Uterus (tissue), 4 donors: ENCODE data around the gene PDIK1L. TPM values are rescaled to one million over a fixed set of nuclear protein-coding genes. Genes with fewer than 3 reads are reported as not detected.

Source experiments
- DNase-seq, 2 donors: peaks; one replicate each; pipeline ENCODE4 v3.0.0-alpha.2; 2019 to 2020
- H3K27ac ChIP-seq, 2 donors: fragments of 200-600 bp; sonication (generic); 1 replicate in 1 of 2; 2 replicates in 1 of 2; pipeline ENCODE4 v1.5.1; 2016 to 2018
- H3K27me3 ChIP-seq, 2 donors: fragments of 200-600 bp; sonication (generic); one replicate each; pipeline ENCODE4 v1.5.1; 2018 to 2019; ENCODE audit warnings: control low read depth in 1 of 2
- H3K36me3 ChIP-seq, 2 donors: fragments of 200-600 bp; sonication (generic); one replicate each; pipeline ENCODE4 v1.5.1; 2019; ENCODE audit warnings: control low read depth in 1 of 2
- H3K4me1 ChIP-seq, 2 donors: fragments of 200-600 bp; sonication (generic); one replicate each; pipeline ENCODE4 v1.5.1; 2018 to 2019; ENCODE audit warnings: control low read depth in 1 of 2
- H3K4me3 ChIP-seq, 2 donors: fragments of 200-600 bp; sonication (generic); 1 replicate in 1 of 2; 2 replicates in 1 of 2; pipeline ENCODE4 v1.5.1; 2018 to 2019; ENCODE audit warnings: mild to moderate bottlenecking in 1 of 2
- H3K9me3 ChIP-seq, 2 donors: fragments of 200-600 bp; sonication (generic); one replicate each; pipeline ENCODE4 v1.5.1; 2019; ENCODE audit warnings: control low read depth in 1 of 2
- POLR2A ChIP-seq, 2 donors: fragments of 450-650 bp; IDR thresholded peaks; one replicate each; pipeline ENCODE4 v1.6.1; 2016; ENCODE audit warnings: antibody characterized with exemption in 2 of 2, mild to moderate bottlenecking in 1 of 2, moderate library complexity in 1 of 2
- intact Hi-C: fragments of 100-400 bp; cut with DNase I; formaldehyde crosslinking; loops from one replicate; pipeline ENCODE4 v1.15.1; 2023; ENCODE audit warnings: low total_unique reads
- total RNA-seq, 4 donors: library from RNA; depleted of rRNA in 3 of 4; stranded (reverse); fragments of >200 nt in 3 of 4; gene quantifications; one replicate each; pipeline versions ENCODE4 v1.1.0 to v1.2.4, GENCODE V29; 2014 to 2023
- TF ChIP-seq, protein P1 (sequence below), 4 experiments: fragments of 200-600 bp in 2 of 4; fragments of 450-650 bp in 2 of 4; sonication (generic) in 2 of 4; IDR thresholded peaks; one replicate each; pipeline ENCODE4 v1.5.1; 2016 to 2019; ENCODE audit warnings: antibody characterized with exemption in 4 of 4, mild to moderate bottlenecking in 2 of 4, moderate library complexity in 1 of 4
- donor health status: DM: yes; HTN: yes; CAD: no.

PDIK1L gene
- total RNA-seq, 4 donors from 2014 or later: 13.8 to 95.6 (median 20.9) TPM

DNA sequence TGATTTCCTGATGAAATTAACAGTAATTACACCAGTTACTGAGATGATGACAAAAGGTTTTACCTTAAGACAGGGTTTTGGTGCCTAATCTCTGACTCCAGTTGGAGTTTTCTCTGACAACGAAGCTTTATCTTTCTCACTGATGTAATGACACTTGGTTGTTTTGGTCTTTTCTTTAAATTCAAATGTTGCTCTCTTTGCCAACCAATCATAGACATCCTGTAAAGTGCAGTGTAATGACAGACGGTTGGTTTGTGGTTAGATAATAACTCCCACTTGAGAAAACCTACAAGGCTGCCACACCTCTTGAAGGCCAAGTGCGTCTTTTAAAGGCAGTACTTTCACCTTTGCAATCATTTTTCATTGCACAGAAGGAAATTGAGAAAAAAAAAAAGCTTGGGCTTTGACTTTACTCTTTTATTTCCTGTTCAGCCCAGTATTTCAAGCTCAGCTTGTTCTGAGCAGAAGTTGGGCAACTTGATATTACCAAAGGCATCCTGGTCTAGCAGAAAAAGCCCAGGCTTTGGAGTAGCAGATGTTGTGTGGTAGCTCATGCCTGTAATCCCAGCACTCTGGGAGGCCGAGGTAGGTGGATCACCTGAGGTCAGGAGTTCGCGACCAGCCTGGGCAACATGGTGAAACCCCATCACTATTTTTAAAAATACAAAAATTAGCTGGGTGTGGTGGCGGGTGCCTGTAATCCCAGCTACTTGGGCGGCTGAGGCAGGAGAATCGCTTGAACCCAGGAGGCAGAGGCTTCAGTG is 14.9 kb downstream of the PDIK1L start:
- TF ChIP-seq, protein P1, sequence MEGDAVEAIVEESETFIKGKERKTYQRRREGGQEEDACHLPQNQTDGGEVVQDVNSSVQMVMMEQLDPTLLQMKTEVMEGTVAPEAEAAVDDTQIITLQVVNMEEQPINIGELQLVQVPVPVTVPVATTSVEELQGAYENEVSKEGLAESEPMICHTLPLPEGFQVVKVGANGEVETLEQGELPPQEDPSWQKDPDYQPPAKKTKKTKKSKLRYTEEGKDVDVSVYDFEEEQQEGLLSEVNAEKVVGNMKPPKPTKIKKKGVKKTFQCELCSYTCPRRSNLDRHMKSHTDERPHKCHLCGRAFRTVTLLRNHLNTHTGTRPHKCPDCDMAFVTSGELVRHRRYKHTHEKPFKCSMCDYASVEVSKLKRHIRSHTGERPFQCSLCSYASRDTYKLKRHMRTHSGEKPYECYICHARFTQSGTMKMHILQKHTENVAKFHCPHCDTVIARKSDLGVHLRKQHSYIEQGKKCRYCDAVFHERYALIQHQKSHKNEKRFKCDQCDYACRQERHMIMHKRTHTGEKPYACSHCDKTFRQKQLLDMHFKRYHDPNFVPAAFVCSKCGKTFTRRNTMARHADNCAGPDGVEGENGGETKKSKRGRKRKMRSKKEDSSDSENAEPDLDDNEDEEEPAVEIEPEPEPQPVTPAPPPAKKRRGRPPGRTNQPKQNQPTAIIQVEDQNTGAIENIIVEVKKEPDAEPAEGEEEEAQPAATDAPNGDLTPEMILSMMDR (IDR thresholded peaks at IDR 0.05): no peak
- no peak for TF ChIP-seq POLR2A (IDR thresholded peaks at IDR 0.05)
- Histone ChIP-seq H3K27me3 (no peaks in the 10 kb centered on the region), H3K4me1 (no peaks in the 10 kb centered on the region), H3K9me3 (no peaks in the 10 kb centered on the region), H3K36me3 (no peaks in the 10 kb centered on the region), H3K4me3 (no peak overlapping the region), H3K27ac (no peak overlapping the region)
- intact Hi-C loops: no loop called here
- no peak for DNase-seq

- no peak for DNase-seq
- H3K36me3 ChIP-seq: no peaks in the 10 kb centered on the region
- intact Hi-C loops: no loop called here
- no peaks in the 10 kb centered on the region for H3K9me3 ChIP-seq
- H3K27me3 ChIP-seq: no peaks in the 10 kb centered on the region
- TF ChIP-seq, protein P1 (IDR thresholded peaks at IDR 0.05): no peak
- no peak for TF ChIP-seq POLR2A (IDR thresholded peaks at IDR 0.05)
- H3K27ac ChIP-seq: no peak overlapping the region
- no peak overlapping the region for H3K4me3 ChIP-seq
- H3K4me1 ChIP-seq: no peaks in the 10 kb centered on the region
Observed at GRCh38 chr1:26127235-26128163, 15.9 kb downstream of the PDIK1L start.

DNA sequence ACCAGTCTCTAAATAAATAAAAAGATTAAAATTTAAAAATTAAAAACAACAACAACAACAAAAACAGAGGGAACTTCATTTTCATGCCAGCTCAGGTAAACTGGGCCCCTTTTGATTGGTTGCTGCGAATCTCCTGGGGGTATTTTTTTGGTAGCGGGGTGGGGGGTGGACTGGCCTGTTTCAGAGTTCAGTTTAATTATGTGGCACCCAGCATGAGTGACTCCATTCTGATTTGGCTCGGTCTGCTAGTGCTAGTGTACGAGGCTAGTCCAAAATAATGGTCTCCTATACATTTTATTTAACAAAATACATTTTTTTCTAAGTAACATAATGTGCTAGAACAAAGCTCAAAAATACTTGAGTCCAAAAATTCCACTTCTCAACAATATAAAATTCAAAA is 18.2 kb downstream of the PDIK1L start:
- Histone ChIP-seq H3K4me3 (no peak overlapping the region), H3K4me1 (no peaks in the 10 kb centered on the region), H3K27ac (no peak overlapping the region), H3K27me3 (no peaks in the 10 kb centered on the region), H3K9me3 (no peaks in the 10 kb centered on the region), H3K36me3 (no peaks in the 10 kb centered on the region)
- intact Hi-C loops: no loop called here
- TF ChIP-seq, protein P1 (IDR thresholded peaks at IDR 0.05): no peak
- no peak for TF ChIP-seq POLR2A (IDR thresholded peaks at IDR 0.05)
- no peak for DNase-seq

DNA sequence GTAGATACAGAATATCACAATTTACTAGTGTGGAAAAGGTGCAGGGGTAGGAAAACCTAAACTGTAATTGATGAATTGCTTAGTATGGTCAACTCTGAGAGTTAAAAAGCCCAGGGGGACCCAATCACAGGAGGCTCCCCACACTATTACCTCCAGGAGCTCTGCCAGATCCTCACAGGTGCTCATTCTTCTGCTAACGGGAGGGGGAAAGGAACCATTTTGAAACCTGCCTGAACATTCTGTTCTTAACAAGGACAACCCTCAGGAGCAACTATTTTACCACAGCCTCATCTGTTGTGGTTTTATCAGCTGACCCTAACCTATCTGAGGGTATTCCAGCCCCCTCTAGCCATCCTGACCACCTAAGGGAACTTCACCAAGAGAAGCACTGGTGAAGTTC is 19.1 kb downstream of the PDIK1L start:
- TF ChIP-seq, protein P1 (IDR thresholded peaks at IDR 0.05): no peak
- TF ChIP-seq POLR2A (IDR thresholded peaks at IDR 0.05): no peak
- no peaks in the 10 kb centered on the region for H3K4me1 ChIP-seq
- intact Hi-C loops: no loop called here
- no peaks in the 10 kb centered on the region for H3K36me3 ChIP-seq
- DNase-seq: no peak
- no peaks in the 10 kb centered on the region for H3K9me3 ChIP-seq
- no peaks in the 10 kb centered on the region for H3K27me3 ChIP-seq
- no peak overlapping the region for H3K27ac ChIP-seq
- H3K4me3 ChIP-seq: no peak overlapping the region
